ENCODE data around the gene SMTN.
"Not testable (repeated sequence)": the region's sequence is repeated elsewhere in the genome, so short reads cannot be mapped to it uniquely, and the experiment has no call there.

The SMTN gene

GRCh38 chr22:31091106-31091975 is 10.2 kb downstream of the SMTN start:
- DNase-seq, result no peak

GRCh38 chr22:31092161-31092560 is 11.0 kb downstream of the SMTN start:
- DNase-seq, result no peak

- DNase-seq, result no peak
These were observed 12.2 kb downstream of the SMTN start for GRCh38 chr22:31093086-31093850.

GRCh38 chr22:31094021-31094551 is 13.0 kb downstream of the SMTN start:
- DNase-seq, result no peak

- DNase-seq, result no peak
These were observed 13.6 kb downstream of the SMTN start for GRCh38 chr22:31094741-31095140.

- no peak for DNase-seq
These were observed 14.6 kb downstream of the SMTN start for GRCh38 chr22:31095637-31096249.

GRCh38 chr22:31096657-31097279 is 15.7 kb downstream of the SMTN start:
- DNase-seq, result no peak

- DNase-seq, result not testable (repeated sequence)
These were observed 16.4 kb downstream of the SMTN start for GRCh38 chr22:31097539-31097938.

GRCh38 chr22:31097941-31098631 is 17.0 kb downstream of the SMTN start:
- DNase-seq, result no peak

GRCh38 chr22:31098632-31099110 is 17.6 kb downstream of the SMTN start:
- no peak for DNase-seq

- DNase-seq, result no peak
These were observed 18.3 kb downstream of the SMTN start for GRCh38 chr22:31099386-31099785.

GRCh38 chr22:31099841-31100761 is 19.0 kb downstream of the SMTN start:
- no peak for DNase-seq

- DNase-seq, result no peak
These were observed 19.8 kb downstream of the SMTN start for GRCh38 chr22:31100762-31101525.

GRCh38 chr22:31102441-31103081 is 21.4 kb downstream of the SMTN start:
- no peak for DNase-seq

GRCh38 chr22:31103111-31103510 is 22.0 kb downstream of the SMTN start:
- no peak for DNase-seq

GRCh38 chr22:31103899-31104694 is 23.0 kb downstream of the SMTN start:
- no peak for DNase-seq

GRCh38 chr22:31104869-31105268 is 23.8 kb downstream of the SMTN start:
- peak; percentile 25 for DNase-seq

GRCh38 chr22:31105282-31105929 is 24.3 kb downstream of the SMTN start:
- no peak for DNase-seq
